Skeletal muscle satellite cell (primary cell): ENCODE results near the gene PIK3C3.
"Not testable (repeated sequence)": the region's sequence is repeated elsewhere in the genome, so short reads cannot be mapped to it uniquely, and the experiment has no call there.

Experiments
- H3K27me3 ChIP-seq: 2 replicates; pipeline ENCODE4 v1.7.0; 2013; ENCODE audit warnings: low read length; ENCODE audit not compliant: control insufficient read depth, insufficient read depth
- H3K36me3 ChIP-seq: 2 replicates; pipeline ENCODE4 v1.7.0; 2013; ENCODE audit warnings: mild to moderate bottlenecking, control low read depth, low read length; ENCODE audit not compliant: insufficient read depth
- H3K4me1 ChIP-seq: 2 replicates; pipeline ENCODE4 v1.7.0; 2013; ENCODE audit warnings: low read length; ENCODE audit not compliant: control insufficient read depth, insufficient read depth
- H3K4me2 ChIP-seq: 2 replicates; pipeline ENCODE4 v1.7.0; 2013; ENCODE audit warnings: mild to moderate bottlenecking, low read length
- H3K4me3 ChIP-seq: 2 replicates; pipeline ENCODE4 v1.7.0; 2013; ENCODE audit warnings: low read length
- H3K9ac ChIP-seq: 2 replicates; pipeline ENCODE4 v1.7.0; 2013; ENCODE audit warnings: mild to moderate bottlenecking, low read depth, low read length, moderate library complexity
- H3K9me3 ChIP-seq: replicated peaks from 2 replicates; pipeline ENCODE4 v1.7.0; 2013; ENCODE audit warnings: mild to moderate bottlenecking, control low read depth, low read length

The PIK3C3 gene

DNA sequence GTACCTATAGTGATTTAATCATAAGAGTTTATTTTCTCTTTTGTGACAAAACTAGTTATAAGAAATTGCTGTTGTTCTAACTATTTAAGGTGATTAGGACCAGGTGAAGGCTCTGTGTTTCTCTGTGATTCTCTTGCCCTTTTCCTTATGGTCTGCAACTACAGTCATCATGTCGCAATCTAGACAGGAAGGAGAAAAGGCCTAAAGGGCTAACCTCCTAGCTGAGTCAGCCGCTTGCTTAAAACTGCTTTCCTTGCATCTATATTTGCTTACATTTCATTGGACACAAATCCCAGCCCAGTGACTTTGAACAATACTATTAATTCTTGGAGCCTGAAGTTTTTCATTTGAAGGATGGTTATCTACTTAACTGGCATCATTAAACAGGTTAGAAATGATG, 93.1 kb downstream of the PIK3C3 start:
- peak overlapping the region; percentile 52 for H3K4me2 ChIP-seq
- no peak overlapping the region for H3K4me3 ChIP-seq
- H3K27me3 ChIP-seq, result no peaks in the 10 kb centered on the region
- no peaks in the 10 kb centered on the region for H3K9me3 ChIP-seq
- H3K4me1 ChIP-seq, result peaks cover 15% of the 10 kb centered on the region
- no peak overlapping the region for H3K9ac ChIP-seq
- H3K36me3 ChIP-seq, result peaks cover 34% of the 10 kb centered on the region

DNA sequence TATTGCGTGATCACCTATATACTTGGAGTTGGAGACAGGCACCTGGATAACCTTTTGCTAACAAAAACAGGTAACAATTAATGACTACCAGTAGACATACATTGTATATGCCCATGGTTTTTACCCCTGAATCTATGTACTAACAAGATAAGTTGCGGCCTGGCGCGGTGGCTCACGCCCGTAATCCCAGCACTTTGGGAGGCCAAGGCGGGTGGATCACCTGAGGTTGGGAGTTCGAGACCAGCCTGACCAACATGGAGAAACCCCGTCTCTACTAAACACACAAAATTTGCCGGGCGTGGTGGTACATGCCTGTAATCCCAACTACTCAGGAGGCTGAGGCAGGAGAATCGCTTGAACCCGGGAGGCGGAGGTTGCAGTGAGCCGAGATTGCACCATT, 94.5 kb downstream of the PIK3C3 start:
- H3K27me3 ChIP-seq, H3K9me3 ChIP-seq, H3K9ac ChIP-seq, H3K4me2 ChIP-seq, H3K4me3 ChIP-seq: not testable (repeated sequence)
- peaks cover 15% of the 10 kb centered on the region for H3K4me1 ChIP-seq
- peaks cover 23% of the 10 kb centered on the region for H3K36me3 ChIP-seq

DNA sequence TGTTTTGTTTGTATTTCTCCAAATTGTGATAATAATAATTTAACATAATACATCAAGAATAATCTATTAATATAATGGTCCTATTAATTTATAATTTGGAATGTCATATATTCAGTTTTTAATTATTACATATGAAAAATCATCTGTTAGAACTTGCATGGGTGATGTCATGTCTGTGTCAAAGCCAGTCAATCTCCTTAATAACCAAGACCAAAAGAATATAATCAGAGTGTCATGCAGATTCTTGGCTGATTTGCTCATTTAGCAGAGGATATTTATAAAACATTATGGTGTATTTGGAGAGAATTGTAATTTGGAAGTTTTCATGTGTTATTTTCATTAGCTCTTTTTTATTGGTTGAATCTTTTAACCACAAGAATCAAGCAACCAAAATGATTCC, 96.4 kb downstream of the PIK3C3 start:
- H3K4me2 ChIP-seq, result no peak overlapping the region
- no peak overlapping the region for H3K9ac ChIP-seq
- H3K4me3 ChIP-seq, result no peak overlapping the region
- no peaks in the 10 kb centered on the region for H3K9me3 ChIP-seq
- H3K36me3 ChIP-seq, result peaks cover 26% of the 10 kb centered on the region
- H3K27me3 ChIP-seq, result no peaks in the 10 kb centered on the region
- H3K4me1 ChIP-seq, result peaks cover 15% of the 10 kb centered on the region

DNA sequence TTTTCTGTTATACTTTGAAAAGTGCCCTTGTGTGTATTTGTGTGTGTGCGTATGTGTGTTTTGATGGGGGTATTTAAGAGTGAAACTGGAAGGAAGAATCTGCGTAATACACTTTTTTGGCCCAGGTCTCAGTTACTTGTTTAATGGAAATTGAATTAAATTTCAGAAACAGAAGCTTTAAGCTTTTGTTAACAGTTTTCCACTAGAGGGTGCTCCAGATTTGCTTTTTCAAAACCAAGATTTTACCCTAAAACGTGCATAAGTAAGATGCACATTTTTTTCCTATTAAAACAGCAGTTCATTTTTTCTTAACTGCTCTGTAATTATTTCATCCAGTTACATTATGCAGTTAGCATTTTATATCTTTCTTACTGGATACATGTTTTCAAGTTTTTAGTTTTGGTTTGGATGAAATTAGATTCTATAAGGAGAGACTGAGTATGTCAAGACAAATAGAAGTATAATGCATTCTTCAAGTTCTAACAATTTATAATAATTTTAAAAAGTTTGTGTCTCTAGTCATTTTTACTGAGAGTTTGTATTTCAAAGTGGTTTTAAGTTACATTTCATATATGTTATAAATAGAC, 97.2 kb downstream of the PIK3C3 start:
- H3K9ac ChIP-seq, result no peak overlapping the region
- no peak overlapping the region for H3K4me2 ChIP-seq
- H3K4me1 ChIP-seq, result peaks cover 15% of the 10 kb centered on the region
- H3K27me3 ChIP-seq, result no peaks in the 10 kb centered on the region
- H3K4me3 ChIP-seq, result no peak overlapping the region
- H3K36me3 ChIP-seq, result peaks cover 26% of the 10 kb centered on the region
- H3K9me3 ChIP-seq, result no peaks in the 10 kb centered on the region

DNA sequence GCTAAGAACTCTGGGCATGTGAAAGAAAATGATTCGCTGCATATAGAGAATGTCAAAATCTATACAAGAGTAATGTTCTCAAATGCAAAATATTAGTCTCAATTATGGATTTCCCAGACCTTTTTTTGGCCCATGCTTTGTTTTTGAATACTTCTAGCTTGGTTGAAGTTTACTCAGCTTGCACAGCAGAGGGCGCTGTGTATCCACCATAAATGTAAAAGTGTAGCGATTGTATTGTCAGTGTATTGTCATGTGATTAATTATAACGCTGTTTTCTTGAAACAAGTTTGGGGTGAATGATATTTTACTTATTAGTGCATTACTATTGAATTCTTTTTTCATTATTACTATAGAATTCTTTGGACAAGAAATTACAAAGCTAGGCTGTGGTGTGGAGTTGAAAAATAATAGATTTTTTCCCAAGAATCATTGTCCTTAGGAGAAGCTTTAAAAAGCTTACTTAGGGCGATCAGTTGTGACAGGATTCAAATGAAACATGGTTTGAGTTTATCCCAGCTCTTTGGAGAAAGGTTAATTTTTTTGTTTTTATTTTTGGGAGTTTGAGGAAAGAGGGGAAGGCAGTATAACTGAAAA, 98.3 kb downstream of the PIK3C3 start:
- no peaks in the 10 kb centered on the region for H3K27me3 ChIP-seq
- H3K4me2 ChIP-seq, result no peak overlapping the region
- no peak overlapping the region for H3K4me3 ChIP-seq
- no peaks in the 10 kb centered on the region for H3K9me3 ChIP-seq
- peaks cover 4% of the 10 kb centered on the region for H3K4me1 ChIP-seq
- H3K36me3 ChIP-seq, result peaks cover 33% of the 10 kb centered on the region
- peak overlapping the region; percentile 20 for H3K9ac ChIP-seq

DNA sequence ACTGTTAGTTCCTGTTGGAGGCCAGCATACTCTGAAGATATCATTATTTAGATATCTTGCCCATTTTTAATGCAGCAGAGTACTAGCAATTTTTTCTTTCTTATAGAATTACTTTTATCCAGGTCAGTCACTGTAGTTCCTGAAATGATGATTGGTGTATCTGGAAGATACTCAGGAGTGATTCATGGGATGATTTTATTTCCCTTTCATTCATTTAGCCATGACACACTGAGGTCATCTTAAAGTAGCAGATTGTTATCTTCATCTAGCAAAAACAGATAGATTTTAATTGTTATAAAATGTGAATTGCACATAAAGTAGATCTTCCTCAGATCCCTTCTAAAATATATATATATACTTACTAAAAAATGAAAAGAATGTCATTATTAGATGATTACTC, 109.1 kb downstream of the PIK3C3 start:
- no peak overlapping the region for H3K4me3 ChIP-seq
- no peak overlapping the region for H3K9ac ChIP-seq
- H3K4me1 ChIP-seq, result peaks cover 5% of the 10 kb centered on the region
- no peaks in the 10 kb centered on the region for H3K27me3 ChIP-seq
- no peak overlapping the region for H3K4me2 ChIP-seq
- peaks cover 22% of the 10 kb centered on the region for H3K36me3 ChIP-seq
- H3K9me3 ChIP-seq, result no peaks in the 10 kb centered on the region

DNA sequence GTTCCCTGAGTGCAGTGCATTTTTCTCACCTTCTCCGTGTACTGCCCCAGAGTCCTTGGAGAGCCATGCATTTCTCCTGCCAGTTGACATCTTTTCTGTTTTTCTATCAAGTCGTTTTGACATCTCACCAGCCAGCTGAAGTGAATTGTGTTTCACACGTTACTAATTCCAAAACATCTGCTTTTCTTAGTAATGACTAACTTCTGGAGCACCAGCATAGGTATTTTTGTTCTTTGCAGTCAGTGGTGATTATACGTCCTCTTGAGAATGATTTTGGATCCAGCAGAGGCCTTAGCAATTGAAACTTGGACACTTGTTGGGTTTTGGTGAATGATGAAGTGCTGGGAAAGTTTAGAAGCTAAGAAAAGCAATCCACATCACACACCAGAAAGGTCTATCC, 112.5 kb downstream of the PIK3C3 start:
- no peak overlapping the region for H3K9ac ChIP-seq

DNA sequence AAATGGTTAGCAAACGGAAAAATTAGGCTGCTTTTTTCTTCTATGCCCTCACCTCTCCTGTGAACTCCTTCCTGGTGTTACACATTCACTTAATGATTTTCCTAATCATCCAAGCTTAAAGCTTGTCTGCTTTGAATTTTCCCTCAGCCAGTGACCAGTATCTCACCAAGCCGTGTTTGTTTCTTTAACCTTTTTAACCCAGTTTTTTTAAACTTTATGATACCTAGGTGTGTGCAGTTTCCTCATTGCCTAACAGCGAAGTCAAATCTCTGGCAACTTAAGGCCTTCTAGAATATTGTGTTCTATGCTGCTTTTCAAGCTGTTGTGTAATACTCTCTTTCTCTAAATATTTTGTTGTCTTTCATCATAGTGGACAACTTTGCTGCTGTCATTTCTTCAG, 113.0 kb downstream of the PIK3C3 start:
- Histone ChIP-seq H3K9ac (no peak overlapping the region), H3K4me3 (no peak overlapping the region), H3K27me3 (no peaks in the 10 kb centered on the region), H3K4me2 (no peak overlapping the region), H3K36me3 (peaks cover 40% of the 10 kb centered on the region), H3K4me1 (peaks cover 5% of the 10 kb centered on the region), H3K9me3 (no peaks in the 10 kb centered on the region)

More for the DNA sequence above, 112.5 kb downstream of the PIK3C3 start:
- peaks cover 36% of the 10 kb centered on the region for H3K36me3 ChIP-seq
- peaks cover 5% of the 10 kb centered on the region for H3K4me1 ChIP-seq
- H3K9me3 ChIP-seq, result no peaks in the 10 kb centered on the region
- no peaks in the 10 kb centered on the region for H3K27me3 ChIP-seq
- no peak overlapping the region for H3K4me2 ChIP-seq
- H3K4me3 ChIP-seq, result no peak overlapping the region

DNA sequence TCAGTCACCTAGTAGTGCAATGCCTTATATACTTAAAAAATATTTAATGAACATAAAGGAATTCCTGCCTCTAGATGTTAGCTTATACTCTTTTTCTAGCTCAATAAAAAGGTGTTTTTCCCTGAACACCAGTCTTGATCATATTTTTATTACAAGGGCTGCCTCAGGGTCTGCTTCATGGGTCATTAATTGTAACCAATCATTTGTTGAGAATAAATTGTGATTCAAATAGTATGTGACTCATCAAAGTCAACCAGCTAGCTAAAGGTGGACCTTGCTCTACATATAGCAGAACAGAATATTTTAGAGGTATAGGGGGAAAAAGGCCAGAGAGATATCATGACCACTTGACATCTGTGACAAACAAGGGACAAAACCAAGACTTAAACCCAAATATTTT, 114.0 kb downstream of the PIK3C3 start:
- Histone ChIP-seq H3K27me3 (no peaks in the 10 kb centered on the region), H3K4me1 (peaks cover under 1% of the 10 kb centered on the region), H3K9me3 (no peaks in the 10 kb centered on the region), H3K36me3 (peaks cover 44% of the 10 kb centered on the region), H3K9ac (no peak overlapping the region), H3K4me3 (no peak overlapping the region), H3K4me2 (no peak overlapping the region)

DNA sequence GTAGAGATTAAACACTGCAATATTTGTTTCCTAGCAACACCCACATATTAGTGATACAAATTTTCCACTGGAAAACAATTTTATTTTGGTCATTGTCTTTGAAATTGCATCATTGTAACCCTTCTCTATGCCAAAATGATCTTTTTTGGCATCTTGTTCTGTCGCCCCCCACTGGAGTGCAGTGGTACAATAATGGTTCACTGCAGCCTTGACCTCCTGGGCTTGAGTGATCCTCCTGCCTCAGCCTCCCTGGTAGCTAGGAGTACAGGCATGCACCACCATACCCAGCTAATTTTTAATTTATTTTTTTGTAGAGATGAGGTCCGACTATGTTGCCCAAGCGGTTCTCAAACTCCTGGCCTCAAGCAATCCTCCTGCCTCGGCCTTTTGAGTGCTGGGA, 117.4 kb downstream of the PIK3C3 start:
- Histone ChIP-seq H3K4me3 (no peak overlapping the region), H3K36me3 (peaks cover 39% of the 10 kb centered on the region), H3K4me1 (no peaks in the 10 kb centered on the region), H3K4me2 (no peak overlapping the region), H3K9me3 (no peaks in the 10 kb centered on the region), H3K27me3 (no peaks in the 10 kb centered on the region), H3K9ac (no peak overlapping the region)

DNA sequence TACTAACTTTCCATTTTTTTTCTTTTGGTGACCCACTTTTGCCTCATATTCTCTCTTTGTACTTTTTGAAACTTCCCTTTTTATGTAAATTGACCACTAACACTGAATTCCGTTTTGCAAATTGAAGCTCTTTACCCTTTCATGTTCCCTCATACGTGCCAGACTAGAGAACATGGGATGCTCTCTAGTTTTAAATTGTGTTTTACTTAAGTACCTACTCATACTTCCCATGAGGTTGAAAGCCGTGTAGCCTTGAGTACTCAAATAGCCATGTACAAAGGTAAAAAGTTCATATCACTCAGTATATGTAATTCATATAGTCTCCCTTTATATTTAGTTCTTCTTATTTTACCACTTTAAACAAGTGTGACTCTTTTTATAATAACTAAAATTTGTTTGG, 119.7 kb downstream of the PIK3C3 start:
- Histone ChIP-seq H3K4me2 (no peak overlapping the region), H3K27me3 (no peaks in the 10 kb centered on the region), H3K36me3 (peaks cover 45% of the 10 kb centered on the region), H3K4me3 (no peak overlapping the region), H3K9ac (no peak overlapping the region), H3K9me3 (no peaks in the 10 kb centered on the region), H3K4me1 (no peaks in the 10 kb centered on the region)

DNA sequence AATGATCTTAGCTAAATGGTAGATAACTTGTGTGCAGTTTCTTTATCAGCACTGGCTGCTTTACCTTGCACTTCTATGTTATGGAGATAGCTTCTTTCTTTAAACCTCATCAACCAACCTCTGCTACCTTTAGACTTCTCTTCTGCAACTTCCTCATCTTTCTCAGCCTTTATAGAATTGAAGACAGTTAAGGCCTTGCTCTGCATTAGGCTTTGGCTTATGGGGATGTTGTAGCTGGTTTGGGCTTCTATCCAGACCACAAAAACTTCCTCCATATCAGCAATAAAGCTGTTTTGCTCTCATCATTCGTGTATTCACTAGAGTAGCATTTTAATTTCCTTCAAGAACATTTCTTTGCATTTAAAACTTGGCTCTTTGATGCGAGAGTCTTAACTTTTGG, 123.7 kb downstream of the PIK3C3 start:
- H3K9ac ChIP-seq, result no peak overlapping the region
- H3K36me3 ChIP-seq, result peaks cover 45% of the 10 kb centered on the region
- H3K4me2 ChIP-seq, result no peak overlapping the region
- H3K27me3 ChIP-seq, result no peaks in the 10 kb centered on the region
- H3K4me3 ChIP-seq, result no peak overlapping the region
- H3K9me3 ChIP-seq, result no peaks in the 10 kb centered on the region
- no peaks in the 10 kb centered on the region for H3K4me1 ChIP-seq
